Mucosa of descending colon (tissue), 3 donors: Measurements from ENCODE around the gene IL6. TPM values are rescaled to one million over a fixed set of nuclear protein-coding genes. Genes with fewer than 3 reads are reported as not detected.
"Not testable (repeated sequence)": the region's sequence is repeated elsewhere in the genome, so short reads cannot be mapped to it uniquely, and the experiment has no call there.

ENCODE experiments used
- ATAC-seq: fragments of 200-7000 bp; cut with Tn5 transposase; one replicate; pipeline ENCODE4 v1.9.1; 2020; ENCODE audit warnings: mild to moderate bottlenecking, moderate library complexity
- DNase-seq, 3 donors: peaks; one replicate each; pipeline ENCODE4 v3.0.0-alpha.2; 2020
- H3K36me3 ChIP-seq: fragments of 200-600 bp; one replicate; pipeline ENCODE4 v1.8.0; 2021; ENCODE audit warnings: low read depth, mild to moderate bottlenecking
- H3K4me1 ChIP-seq: fragments of 200-600 bp; one replicate; pipeline ENCODE4 v1.8.0; 2021; ENCODE audit warnings: low read depth, mild to moderate bottlenecking
- H3K4me3 ChIP-seq: fragments of 200-600 bp; one replicate; pipeline ENCODE4 v1.8.0; 2021; ENCODE audit warnings: mild to moderate bottlenecking
- H3K9me3 ChIP-seq: fragments of 200-600 bp; one replicate; pipeline ENCODE4 v1.8.0; 2021; ENCODE audit warnings: mild to moderate bottlenecking
- intact Hi-C, 2 donors: fragments of 100-400 bp; cut with DNase I in 1 of 2; cut with micrococcal nuclease in 1 of 2; formaldehyde crosslinking; loops; one replicate each; pipeline versions ENCODE4 v1.11.0 to v1.11.1; 2022; cut with DNase I, micrococcal nuclease
- total RNA-seq, 3 donors: library from RNA; stranded (reverse); fragmentation: NEBNext Ultra II Directional in 2 of 3; extraction: Animal tissue kit (Norgen Biotek cat#: 25700) in 2 of 3; gene quantifications; one replicate each; pipeline versions ENCODE4 v1.2.1 to v1.2.4, GENCODE V29; 2021 to 2023
- TF ChIP-seq, protein P1 (sequence below): fragments of 200-600 bp; IDR thresholded peaks from one replicate; pipeline ENCODE4 v1.8.0; 2022; ENCODE audit warnings: antibody characterized with exemption, mild to moderate bottlenecking
- donor health status: DM: no; HTN: no; CAD: no; lungs with moderate emphysema.
- donor health status: DM: no; HTN: no; CAD: no.
- donor health status: DM: no; HTN: yes; CAD: no.

IL6 gene
- total RNA-seq, 3 donors from 2014 or later: 0.53 to 2.2 TPM; not detected in 1

DNA sequence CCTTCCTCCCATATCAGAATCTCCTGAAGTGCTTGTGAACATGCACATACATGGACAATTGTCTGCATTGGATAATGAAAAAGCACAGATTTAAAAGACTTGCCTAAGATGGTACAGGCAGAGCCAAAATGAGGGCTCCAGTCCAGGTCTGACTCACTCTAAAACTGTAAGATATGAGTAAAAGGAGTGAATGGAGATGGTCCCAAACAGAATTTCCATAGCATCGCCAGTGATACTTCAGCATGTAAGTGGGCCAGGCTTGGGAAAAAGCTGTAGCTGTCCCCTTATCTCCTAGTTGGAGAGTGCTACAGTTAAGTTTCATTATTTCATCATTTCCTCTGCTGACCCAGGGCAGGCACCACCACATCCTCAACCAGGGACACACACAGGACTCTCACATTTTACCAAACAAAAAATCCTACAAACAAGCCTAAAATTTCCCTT is 26.4 kb upstream of the IL6 start:
- H3K9me3 ChIP-seq: no peaks in the 10 kb centered on the region
- no peak overlapping the region for H3K4me3 ChIP-seq
- ATAC-seq (no peak), DNase-seq (no peak)
- no peaks in the 10 kb centered on the region for H3K36me3 ChIP-seq
- TF ChIP-seq, protein P1, sequence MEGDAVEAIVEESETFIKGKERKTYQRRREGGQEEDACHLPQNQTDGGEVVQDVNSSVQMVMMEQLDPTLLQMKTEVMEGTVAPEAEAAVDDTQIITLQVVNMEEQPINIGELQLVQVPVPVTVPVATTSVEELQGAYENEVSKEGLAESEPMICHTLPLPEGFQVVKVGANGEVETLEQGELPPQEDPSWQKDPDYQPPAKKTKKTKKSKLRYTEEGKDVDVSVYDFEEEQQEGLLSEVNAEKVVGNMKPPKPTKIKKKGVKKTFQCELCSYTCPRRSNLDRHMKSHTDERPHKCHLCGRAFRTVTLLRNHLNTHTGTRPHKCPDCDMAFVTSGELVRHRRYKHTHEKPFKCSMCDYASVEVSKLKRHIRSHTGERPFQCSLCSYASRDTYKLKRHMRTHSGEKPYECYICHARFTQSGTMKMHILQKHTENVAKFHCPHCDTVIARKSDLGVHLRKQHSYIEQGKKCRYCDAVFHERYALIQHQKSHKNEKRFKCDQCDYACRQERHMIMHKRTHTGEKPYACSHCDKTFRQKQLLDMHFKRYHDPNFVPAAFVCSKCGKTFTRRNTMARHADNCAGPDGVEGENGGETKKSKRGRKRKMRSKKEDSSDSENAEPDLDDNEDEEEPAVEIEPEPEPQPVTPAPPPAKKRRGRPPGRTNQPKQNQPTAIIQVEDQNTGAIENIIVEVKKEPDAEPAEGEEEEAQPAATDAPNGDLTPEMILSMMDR: no peak
- no peaks in the 10 kb centered on the region for H3K4me1 ChIP-seq
- intact Hi-C loops: no loop called here

DNA sequence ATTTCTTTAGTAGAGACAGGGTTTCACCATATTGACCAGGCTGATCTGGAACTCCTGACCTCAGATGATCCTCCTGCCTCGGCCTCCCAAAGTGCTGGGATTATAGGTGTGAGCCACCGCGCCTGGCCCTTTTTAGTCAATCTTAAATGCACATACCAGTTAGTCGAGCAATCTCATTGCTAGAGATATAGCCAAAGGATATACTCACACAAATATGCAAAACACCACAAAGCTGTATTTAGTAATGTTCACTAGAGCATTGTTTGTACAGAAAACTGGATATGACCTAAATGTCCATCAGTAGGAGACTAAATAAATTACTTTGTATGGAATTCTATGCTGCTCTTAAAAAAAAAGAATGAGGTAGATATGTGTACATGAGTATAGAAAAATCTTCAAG is 24.5 kb upstream of the IL6 start:
- ATAC-seq (no peak), DNase-seq (no peak)
- TF ChIP-seq, protein P1: no peak
- intact Hi-C loops: no loop called here
- H3K4me3 ChIP-seq: no peak overlapping the region
- H3K36me3 ChIP-seq: no peaks in the 10 kb centered on the region
- no peaks in the 10 kb centered on the region for H3K4me1 ChIP-seq
- no peaks in the 10 kb centered on the region for H3K9me3 ChIP-seq

DNA sequence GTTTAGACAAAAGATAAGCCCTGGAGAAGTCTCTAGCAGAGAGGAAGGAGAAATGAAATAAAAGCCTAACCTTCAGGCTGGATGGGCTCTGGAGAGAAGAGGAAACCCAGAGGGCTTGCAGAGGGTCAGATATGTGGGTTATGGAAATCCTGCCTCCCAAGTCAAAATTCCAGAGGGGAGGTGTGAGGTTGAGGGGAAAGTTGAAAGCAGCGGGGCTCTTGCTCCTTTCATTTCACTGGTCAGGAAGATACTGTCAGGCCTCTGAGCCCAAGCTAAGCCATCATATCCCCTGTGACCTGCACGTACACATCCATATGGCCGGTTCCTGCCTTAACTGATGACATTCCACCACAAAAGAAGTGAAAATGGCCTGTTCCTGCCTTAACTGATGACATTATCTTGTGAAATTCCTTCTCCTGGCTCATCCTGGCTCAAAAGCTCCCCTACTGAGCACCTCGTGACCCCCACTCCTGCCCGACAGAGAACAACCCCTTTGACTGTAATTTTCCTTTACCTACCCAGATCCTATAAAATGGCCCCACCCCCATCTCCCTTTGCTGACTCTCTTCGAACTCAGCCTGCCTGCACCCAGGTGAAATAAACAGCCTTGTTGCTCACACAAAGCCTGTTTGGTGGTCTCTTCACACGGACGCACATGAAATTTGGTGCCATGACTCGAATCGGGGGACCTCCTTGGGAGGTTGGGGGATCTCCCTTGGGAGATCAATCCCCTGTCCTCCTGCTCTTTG is 23.7 kb upstream of the IL6 start:
- H3K36me3 ChIP-seq, H3K4me1 ChIP-seq, DNase-seq, H3K4me3 ChIP-seq, intact Hi-C loops, H3K9me3 ChIP-seq, ATAC-seq: not testable (repeated sequence)

DNA sequence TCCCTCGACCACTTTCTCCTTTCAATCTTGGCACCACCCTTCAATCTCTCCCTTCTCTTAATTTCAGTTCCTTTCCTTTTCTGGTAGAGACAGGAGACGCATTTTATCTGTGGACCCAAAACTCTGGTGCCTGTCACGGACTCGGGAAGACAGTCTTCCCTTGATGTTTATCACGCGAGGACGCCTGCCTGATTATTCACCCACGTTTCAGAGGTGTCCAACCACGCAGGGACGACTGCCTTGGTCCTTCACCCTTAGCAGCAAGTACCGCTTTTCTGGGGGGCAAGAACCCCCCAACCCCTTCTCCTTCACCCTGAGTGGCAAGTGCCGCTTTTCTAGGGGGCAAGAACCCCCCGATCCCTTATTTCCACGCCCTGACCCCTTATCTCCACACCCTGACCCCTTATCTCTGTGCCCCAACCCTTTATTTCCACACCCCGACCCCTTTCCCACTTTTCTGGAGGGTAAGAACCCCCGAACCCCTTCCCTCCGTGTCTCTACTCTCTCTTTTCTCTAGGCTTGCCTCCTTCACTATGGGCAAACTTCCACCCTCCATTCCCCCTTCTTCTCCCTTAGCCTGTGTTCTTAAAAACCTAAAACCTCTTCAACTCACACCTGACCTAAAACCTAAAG is 22.9 kb upstream of the IL6 start:
- intact Hi-C loops, ATAC-seq: not testable (repeated sequence)

DNA sequence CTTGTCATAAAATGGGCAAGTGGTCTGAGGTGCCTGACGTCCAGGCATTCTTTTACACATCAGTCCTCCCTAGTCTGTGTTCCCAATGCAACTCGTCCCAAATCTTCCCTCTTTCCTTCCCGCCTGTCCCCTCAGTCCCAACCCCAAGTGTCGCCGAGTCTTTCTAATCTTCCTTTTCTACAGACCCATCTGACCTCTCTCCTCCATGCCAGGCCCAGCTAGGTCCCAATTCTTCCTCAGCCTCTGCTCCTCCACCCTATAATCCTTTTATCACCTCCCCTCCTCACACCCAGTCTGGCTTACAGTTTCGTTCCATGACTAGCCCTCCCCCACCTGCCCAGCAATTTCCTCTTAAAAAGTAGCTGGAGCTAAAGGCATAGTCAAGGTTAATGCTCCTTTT is 22.3 kb upstream of the IL6 start:
- H3K9me3 ChIP-seq, H3K4me1 ChIP-seq, DNase-seq: not testable (repeated sequence)

More for the DNA sequence above, 22.9 kb upstream of the IL6 start:
- H3K36me3 ChIP-seq, DNase-seq, H3K4me1 ChIP-seq, H3K9me3 ChIP-seq, H3K4me3 ChIP-seq: not testable (repeated sequence)

DNA sequence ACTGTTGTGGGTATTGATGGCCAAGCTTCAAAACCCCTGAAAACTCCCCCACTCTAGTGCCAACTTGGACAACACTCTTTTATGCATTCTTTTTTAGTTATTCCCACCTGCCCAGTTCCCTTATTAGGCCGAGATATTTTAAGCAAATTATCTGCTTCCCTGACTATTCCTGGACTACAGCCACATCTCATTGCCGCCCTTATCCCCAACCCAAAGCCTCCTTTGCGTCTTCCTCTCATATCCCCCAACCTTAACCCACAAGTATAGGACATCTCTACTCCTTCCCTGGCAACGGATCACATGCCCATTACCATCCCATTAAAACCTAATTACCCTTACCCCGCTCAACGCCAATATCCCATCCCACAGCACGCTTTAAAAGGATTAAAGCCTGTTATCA is 21.1 kb upstream of the IL6 start:
- H3K36me3 ChIP-seq, DNase-seq, H3K4me3 ChIP-seq, intact Hi-C loops, H3K9me3 ChIP-seq, H3K4me1 ChIP-seq, ATAC-seq: not testable (repeated sequence)

More for the DNA sequence above, 22.3 kb upstream of the IL6 start:
- intact Hi-C loops, H3K4me3 ChIP-seq, H3K36me3 ChIP-seq, ATAC-seq: not testable (repeated sequence)

DNA sequence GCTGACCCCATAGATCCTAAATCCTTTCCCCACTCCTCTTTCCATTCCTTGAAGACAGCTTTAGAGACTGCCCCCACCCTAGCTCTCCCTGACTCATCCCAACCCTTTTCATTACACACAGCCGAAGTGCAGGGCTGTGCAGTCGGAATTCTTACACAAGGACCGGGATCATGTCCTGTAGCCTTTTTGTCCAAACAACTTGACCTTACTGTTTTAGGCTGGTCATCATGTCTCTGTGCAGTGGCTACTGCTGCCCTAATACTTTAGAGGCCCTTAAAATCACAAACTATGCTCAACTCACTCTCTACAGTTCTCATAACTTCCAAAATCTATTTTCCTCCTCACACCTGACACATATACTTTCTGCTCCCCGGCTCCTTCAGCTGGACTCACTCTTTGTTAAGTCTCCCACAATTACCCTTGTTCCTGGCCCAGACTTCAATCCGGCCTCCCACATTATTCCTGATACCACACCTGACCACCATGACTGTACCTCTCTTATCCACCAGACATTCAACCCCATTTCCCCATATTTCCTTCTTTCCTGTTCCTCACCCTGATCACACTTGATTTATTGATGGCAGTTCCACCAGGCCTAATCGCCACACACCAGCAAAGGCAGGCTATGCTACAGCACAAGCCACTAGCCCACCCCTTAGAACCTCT is 19.8 kb upstream of the IL6 start:
- H3K4me1 ChIP-seq, H3K4me3 ChIP-seq, DNase-seq, ATAC-seq, intact Hi-C loops, H3K36me3 ChIP-seq, H3K9me3 ChIP-seq: not testable (repeated sequence)

DNA sequence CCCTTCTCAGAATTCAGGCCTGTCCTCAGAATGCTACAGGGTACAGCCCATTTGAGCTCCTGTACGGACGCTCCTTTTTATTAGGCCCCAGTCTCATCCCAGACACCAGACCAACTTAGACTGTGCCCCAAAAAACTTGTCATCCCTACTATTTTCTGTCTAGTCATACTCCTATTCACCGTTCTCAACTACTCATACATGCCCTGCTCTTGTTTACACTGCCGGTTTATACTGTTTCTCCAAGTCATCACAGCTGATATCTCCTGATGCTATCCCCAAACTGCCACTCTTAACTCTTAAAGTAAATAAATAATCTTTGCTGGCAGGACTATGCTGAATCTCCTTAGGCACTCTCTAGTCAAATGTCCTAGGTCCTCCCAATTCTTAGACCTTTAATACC is 18.8 kb upstream of the IL6 start:
- intact Hi-C loops, H3K4me3 ChIP-seq, H3K9me3 ChIP-seq, H3K4me1 ChIP-seq, H3K36me3 ChIP-seq, DNase-seq, ATAC-seq: not testable (repeated sequence)

DNA sequence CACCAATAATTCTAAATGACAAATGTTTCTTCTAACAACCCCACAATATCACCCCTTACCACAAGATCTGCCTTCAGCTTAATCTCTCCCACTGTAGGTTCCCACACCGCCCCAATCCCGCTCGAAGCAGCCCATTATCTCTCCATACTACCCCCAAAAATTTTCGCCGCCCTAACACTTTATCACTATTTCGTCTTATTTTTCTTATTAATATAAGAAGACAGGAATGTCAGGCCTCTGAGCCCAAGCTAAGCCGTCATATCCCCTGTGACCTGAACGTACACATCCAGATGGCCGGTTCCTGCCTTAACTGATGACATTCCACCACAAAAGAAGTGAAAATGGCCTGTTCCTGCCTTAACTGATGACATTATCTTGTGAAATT is 18.3 kb upstream of the IL6 start:
- ATAC-seq, H3K4me1 ChIP-seq, intact Hi-C loops, H3K4me3 ChIP-seq, H3K9me3 ChIP-seq, DNase-seq, H3K36me3 ChIP-seq: not testable (repeated sequence)

DNA sequence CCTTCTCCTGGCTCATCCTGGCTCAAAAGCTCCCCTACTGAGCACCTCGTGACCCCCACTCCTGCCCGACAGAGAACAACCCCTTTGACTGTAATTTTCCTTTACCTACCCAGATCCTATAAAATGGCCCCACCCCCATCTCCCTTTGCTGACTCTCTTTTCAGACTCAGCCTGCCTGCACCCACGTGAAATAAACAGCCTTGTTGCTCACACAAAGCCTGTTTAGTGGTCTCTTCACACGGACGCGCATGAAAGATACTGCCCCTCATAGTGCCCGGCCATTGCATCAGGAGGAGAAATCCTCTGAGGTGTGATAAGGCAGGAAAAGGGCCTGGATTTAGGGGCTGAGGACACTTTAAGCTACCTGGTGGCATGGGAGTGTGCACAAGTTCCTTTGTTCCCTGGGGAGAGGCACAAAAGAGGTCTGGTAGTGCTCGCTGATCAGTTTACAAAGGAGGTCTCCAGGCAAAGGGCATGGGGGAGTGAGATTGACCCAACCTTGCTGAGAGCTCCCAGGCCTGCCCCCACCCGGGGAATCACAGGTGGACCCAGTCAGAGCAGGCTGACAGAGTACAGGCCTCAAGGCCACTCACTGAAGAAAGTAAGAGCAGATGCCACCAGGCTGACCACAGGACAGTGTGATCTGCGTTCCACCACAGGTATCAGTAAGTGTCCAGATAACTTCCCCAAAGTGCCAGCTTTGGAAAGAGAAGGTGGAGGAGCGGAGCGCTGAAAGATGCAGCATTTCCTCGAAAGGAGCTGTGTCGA is 17.8 kb upstream of the IL6 start:
- H3K36me3 ChIP-seq, intact Hi-C loops, DNase-seq, H3K4me1 ChIP-seq, H3K4me3 ChIP-seq, H3K9me3 ChIP-seq: not testable (repeated sequence)
- peak; percentile 31 for ATAC-seq
